NCI-H460 (cell line): ENCODE results near the gene CANT1. TPM values are rescaled to one million over a fixed set of nuclear protein-coding genes. Genes with fewer than 3 reads are reported as not detected.
A peak's percentile ranks its signal among the peaks of the same experiment; 100 is the strongest.

Experiments
- DNase-seq: peaks from one replicate; pipeline ENCODE4 v3.0.0-alpha.2; 2016; ENCODE audit warnings: low read depth; ENCODE audit errors: extremely low read depth
- polyA plus RNA-seq: library from polyadenylated mRNA; depleted of rRNA; stranded (reverse); fragments of >200 nt; gene quantifications from 2 replicates; pipeline ENCODE4 v1.2.3, GENCODE V29; 2014; cell fraction: nucleus; rRNA removed
- total RNA-seq: library from RNA; depleted of rRNA; stranded (reverse); fragments of >200 nt; shearing (Covaris generic); gene quantifications from 2 replicates; pipeline ENCODE4 v1.2.3, GENCODE V29; 2014; rRNA removed

The CANT1 gene
- 36.1 and 38.4 TPM in 2 replicates for total RNA-seq
- polyA plus RNA-seq, result 27.1 and 27.8 TPM in 2 replicates

GRCh38 chr17:79009397-79010303 lies at the start of gene CANT1:
Gene CANT1 (minus strand): TSS chr17:79009764. CDS start chr17:78997622, 12,142 bp downstream.
- peak; percentile 62 for DNase-seq

DNA sequence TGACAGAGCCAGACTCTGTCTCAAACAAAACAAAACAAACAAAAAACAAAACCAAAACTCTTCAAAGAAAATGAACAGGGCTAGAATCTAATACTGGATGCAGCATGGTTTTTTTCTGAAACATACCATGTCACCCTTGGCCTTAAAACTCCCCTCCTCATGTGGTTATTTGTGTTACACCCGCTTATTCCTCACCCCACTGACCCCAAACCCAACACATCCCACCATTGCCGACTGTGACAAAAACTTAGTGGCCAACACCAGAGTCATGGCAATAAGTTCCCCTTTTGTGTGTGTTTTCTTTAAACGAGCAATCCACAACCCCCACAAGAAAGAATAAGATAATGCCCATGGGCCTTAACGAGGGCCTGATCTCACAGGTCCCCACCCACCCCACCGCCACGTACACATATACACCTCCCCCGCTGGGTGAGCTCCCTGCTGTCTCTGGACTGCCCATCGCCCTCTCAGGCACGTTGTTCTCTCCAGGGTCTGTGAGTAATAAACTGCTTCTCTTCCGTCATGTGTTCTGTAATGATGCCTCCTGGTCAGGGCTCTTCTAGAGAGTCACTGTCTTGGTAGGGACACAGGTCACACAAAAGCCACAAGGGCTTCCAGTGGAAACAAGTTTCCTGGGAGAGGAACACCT lies 48.3 kb upstream of the CANT1 start:
- no peak for DNase-seq

DNA sequence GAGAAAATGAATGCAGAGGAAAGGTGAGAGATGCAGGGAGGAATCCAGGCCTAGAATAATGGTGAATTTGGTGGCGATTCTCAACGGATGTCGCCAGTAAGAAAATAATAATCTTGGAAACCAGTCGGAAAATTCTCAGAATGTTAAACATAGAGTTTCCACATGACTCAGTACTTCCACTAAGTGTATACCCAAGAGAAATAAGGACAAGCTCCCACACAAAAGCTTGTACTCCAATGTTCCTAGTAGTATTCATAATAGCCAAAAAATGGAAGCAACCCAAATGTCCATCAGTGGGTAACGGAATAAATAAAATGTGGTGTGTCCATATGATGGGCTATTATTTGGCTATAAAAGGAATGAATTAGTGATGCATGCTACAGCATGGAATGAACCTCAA lies 45.6 kb upstream of the CANT1 start:
- no peak for DNase-seq

- no peak for DNase-seq
Observed at GRCh38 chr17:79054200-79054960, 44.8 kb upstream of the CANT1 start.

DNA sequence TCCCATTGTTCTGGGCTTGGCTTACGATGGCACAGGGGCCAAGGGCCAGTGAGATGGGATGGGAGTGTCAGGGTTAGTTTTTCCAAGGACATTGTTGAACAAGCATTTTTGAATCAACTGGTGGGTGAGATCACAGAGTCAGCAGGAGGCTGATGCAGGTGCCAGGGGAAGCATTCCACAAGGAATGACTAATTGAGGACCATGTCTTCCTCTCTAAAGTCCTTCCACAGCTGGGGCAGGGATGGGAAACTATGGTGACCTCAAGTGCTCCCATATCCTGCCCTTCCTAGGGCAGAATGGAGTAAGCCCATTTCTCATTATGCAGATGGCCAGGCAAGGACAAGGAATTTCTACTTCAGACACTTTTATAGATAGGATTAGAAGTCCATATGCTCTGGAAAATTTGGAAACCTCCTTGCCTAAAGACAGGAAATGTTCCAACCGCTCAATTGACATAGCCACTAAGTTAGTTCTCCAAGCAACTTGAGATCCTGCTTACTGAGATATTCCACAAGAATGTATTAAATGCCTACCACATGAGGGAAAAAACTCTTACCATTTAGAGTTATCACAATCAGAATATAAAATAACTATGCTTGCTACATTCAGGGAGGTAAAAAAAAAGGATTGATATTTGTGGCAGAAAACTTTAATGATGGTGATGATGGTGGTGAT lies 43.8 kb upstream of the CANT1 start:
- DNase-seq, result no peak

GRCh38 chr17:79052131-79052530 lies 42.6 kb upstream of the CANT1 start:
- no peak for DNase-seq

DNA sequence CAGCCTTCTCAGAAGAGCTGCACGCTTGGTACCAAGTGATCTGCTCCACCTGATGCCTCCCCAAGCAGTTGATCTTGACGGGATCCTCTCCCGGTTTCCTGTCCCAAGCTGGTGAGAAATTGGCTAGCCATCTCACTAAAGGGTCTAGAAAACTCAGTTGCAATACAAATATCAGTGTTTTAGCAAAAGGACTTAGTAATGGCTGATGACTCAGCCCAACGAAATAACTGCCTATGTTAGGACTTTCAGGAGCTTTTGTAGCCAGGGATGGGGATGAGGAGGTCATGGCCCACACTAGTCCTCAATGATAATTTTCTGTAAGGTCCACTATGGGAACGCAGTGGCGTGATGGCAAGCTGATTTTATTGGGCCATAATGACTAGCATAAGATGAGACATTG lies 41.7 kb upstream of the CANT1 start:
- DNase-seq, result no peak

DNA sequence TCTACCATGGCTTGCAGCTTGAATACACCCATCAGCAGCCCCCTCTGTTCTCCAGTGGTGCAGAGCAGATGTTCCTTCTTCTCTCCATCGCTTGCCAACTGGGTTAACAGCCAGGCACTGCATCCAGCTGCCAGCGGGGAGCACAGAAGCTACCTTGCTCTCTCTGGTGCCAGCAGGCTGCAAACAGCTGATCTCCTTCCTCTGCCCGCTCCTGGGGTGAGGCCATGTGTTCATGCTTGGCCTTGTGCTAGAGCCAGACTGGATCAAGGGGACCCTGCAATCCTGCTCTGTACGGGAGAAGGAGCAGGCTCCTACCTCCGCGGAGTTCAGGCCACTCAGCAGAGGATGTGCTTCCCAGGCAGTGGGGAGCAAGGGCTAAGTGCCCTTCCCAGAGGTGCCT lies 41.0 kb upstream of the CANT1 start:
- DNase-seq, result no peak

DNA sequence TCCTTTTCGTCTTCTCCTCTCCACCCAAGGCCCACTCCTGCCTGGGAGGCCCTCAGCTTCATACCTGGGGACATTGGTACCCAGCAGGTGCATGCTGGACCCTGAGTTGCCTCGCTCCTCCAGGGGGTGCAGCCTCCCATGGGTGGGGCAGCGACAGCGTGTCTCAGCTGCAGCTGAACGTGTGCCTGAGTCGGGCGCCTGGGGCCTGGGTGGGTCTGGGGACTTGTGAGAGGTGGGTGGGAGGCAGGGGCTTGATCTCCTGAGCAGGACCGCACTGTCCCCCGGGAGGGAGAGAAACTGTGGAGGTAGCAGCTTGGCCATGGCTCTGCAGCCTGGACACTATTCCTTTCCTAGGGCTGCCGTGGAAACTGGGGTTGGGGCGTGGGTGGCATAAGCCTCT lies 40.3 kb upstream of the CANT1 start:
- no peak for DNase-seq

DNA sequence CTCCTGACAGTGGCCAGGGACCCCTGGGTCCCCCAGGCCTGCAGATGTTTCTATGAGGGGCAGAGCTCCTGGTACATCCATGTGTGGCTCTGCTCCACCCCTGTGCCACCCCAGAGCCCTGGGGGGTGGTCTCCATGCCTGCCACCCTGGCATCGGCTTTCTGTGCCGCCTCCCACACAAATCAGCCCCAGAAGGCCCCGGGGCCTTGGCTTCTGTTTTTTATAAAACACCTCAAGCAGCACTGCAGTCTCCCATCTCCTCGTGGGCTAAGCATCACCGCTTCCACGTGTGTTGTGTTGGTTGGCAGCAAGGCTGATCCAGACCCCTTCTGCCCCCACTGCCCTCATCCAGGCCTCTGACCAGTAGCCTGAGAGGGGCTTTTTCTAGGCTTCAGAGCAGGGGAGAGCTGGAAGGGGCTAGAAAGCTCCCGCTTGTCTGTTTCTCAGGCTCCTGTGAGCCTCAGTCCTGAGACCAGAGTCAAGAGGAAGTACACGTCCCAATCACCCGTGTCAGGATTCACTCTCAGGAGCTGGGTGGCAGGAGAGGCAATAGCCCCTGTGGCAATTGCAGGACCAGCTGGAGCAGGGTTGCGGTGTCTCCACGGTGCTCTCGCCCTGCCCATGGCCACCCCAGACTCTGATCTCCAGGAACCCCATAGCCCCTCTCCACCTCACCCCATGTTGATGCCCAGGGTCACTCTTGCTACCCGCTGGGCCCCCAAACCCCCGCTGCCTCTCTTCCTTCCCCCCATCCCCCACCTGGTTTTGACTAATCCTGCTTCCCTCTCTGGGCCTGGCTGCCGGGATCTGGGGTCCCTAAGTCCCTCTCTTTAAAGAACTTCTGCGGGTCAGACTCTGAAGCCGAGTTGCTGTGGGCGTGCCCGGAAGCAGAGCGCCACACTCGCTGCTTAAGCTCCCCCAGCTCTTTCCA lies 39.5 kb upstream of the CANT1 start:
- DNase-seq, result no peak

GRCh38 chr17:79047923-79048825 lies 38.6 kb upstream of the CANT1 start:
- no peak for DNase-seq

GRCh38 chr17:79047291-79047920 lies 37.8 kb upstream of the CANT1 start:
- DNase-seq, result no peak

DNA sequence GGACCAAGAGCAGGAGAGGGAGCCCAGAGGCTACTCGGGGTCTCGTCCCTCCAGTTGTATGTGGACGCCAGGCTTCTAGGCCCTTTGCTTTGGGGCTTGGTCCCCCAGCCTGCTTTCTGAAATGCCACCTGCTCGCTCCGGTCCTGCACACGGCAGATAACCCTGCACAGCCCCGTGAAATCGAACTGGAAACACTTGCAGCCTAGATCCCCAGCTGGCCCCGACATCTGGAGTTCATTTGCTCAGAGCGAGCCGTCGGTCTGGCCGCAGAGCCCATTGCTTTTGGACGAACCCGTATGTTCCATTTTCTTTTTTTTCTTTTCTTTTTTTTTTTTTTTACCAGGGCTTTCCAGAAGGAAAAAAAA lies 37.3 kb upstream of the CANT1 start:
- DNase-seq, result no peak

DNA sequence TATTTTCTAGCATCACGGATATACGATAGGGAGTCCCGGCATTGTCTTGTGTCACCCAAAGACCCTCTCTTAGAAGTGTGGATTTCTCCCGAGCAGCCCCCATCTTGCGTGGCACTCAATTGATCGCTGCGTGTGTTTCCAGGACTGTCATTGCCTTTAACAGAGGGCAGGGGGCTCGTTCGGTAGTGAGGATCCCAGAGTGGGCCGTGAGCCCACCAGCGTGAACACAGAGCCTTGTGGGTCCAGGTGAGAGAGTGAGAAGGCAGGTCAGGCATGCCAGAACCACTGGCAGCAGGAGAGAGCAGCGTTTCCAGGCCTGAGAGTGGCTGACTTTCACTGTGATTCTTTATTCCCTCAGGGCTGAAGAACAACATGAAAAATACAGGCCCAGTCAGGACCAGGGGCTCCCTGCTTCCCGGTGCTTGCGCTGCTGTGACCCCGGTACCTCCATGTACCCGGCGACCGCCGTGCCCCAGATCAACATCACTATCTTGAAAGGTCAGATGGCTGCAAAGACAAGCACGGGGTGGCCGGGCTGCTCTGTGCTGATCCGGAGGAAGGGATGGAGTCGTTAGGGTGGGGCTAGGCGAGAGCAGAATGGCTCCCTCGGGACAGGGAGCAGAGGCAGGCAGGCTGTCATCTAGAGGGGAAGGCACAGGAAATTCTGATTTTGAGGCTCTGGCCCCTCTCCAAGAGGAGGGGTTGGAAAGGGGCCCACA lies 36.8 kb upstream of the CANT1 start:
- DNase-seq, result no peak

DNA sequence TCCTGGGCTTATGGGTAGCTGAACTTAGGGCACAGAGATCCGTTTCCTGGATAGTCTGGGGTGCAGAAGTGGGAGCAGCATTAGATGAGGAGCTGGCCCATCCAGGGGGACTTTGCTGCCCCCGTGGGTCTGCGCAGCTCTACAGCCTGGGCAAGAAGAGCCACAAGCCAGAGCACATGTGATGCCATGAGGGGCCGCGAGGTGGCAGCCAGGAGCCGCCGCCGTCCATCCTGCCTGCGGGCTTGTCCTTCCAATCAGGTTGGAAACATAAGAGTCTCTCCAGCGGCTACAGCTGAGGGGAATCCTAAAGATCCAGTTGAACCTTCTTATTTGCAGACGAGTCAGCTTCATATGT lies 36.3 kb upstream of the CANT1 start:
- DNase-seq, result peak; percentile 68

- DNase-seq, result no peak
Observed at GRCh38 chr17:79045001-79045729, 35.6 kb upstream of the CANT1 start.

DNA sequence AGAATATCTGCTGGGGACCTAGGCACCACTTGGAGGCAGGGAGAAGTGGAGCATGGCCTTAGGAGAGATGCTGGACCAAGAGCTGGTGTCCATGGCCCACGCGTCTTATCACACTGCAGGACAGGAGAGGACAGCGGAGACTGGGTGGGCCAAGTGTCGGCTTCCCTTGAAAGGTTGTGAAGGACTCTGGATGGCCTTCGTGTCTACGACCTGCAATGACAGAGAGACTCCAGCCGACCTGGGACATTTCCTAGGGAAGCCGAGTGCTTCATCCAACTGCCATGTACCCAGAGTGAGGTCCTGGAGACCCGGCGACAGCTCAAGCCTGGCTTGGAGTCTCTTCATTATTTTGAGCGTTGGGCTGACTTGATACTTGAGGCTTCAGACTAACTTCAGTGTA lies 34.9 kb upstream of the CANT1 start:
- no peak for DNase-seq
